GM12873 (cell line): ENCODE data around the gene AAK1.

Source experiments
- TF ChIP-seq, protein P1 (sequence below): IDR thresholded peaks from 2 replicates; pipeline ENCODE4 v1.5.1; 2012; ENCODE audit warnings: low read depth, mild to moderate bottlenecking, moderate library complexity, low read length, control low read depth; ENCODE audit not compliant: insufficient read depth; ENCODE audit errors: missing control alignments

AAK1 gene

DNA sequence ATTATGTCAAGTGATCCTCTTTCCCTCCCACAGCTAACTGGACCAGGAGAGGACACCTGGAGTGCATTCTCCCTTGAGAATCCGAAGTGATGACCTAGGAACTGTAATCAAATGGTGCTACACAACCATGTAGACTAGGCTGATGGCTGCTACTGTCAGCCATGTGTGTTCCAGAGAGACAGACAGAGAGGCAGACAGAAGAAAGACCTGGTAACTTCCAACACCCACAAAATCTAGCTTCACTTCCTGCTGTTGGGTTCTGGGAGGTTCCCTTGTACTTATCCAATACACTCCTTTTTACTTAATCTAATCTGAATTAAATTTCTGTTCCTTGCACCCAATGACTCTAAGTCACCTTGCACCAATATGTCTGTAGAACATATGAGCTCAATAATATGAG lies 72.3 kb downstream of the AAK1 start:
- TF ChIP-seq, protein P1, sequence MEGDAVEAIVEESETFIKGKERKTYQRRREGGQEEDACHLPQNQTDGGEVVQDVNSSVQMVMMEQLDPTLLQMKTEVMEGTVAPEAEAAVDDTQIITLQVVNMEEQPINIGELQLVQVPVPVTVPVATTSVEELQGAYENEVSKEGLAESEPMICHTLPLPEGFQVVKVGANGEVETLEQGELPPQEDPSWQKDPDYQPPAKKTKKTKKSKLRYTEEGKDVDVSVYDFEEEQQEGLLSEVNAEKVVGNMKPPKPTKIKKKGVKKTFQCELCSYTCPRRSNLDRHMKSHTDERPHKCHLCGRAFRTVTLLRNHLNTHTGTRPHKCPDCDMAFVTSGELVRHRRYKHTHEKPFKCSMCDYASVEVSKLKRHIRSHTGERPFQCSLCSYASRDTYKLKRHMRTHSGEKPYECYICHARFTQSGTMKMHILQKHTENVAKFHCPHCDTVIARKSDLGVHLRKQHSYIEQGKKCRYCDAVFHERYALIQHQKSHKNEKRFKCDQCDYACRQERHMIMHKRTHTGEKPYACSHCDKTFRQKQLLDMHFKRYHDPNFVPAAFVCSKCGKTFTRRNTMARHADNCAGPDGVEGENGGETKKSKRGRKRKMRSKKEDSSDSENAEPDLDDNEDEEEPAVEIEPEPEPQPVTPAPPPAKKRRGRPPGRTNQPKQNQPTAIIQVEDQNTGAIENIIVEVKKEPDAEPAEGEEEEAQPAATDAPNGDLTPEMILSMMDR, result no peak

DNA sequence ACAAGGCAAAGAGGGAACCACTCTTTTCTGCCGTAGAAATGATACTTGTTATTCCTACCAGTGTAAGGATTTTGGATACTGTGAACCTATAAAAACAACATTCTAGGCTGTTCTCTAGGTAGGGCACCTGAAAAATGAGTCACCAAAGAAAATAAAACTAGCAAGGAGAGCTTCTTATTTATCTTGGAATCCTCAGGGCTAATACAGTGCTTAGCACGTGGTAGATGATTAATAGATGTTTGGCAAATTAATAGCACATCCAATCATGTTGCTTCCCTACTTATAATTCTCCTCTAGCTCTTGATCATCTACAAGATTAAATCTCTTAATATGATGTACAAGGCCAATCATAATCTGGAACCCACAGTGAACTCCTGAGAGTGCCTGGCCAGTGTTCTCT lies 73.1 kb downstream of the AAK1 start:
- TF ChIP-seq, protein P1, result no peak

DNA sequence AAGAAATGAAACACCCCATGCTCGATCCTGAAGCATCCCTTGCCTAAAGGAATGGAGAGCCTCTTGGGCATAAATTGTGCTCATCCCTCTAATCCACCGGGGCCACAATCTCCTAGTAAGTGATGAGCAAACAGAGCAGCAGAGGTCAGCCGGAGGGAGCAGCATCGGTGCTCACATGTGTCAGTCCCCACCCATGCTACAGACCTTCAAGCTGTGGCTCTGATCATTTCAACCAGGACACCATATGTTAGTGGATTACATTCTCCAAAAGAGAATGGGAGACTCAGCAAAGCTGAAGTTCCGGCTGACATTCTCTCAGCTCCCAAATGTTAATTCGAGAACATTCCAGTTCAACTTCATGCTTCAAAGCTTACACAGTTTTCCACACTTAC lies 75.6 kb downstream of the AAK1 start:
- TF ChIP-seq, protein P1, result no peak

DNA sequence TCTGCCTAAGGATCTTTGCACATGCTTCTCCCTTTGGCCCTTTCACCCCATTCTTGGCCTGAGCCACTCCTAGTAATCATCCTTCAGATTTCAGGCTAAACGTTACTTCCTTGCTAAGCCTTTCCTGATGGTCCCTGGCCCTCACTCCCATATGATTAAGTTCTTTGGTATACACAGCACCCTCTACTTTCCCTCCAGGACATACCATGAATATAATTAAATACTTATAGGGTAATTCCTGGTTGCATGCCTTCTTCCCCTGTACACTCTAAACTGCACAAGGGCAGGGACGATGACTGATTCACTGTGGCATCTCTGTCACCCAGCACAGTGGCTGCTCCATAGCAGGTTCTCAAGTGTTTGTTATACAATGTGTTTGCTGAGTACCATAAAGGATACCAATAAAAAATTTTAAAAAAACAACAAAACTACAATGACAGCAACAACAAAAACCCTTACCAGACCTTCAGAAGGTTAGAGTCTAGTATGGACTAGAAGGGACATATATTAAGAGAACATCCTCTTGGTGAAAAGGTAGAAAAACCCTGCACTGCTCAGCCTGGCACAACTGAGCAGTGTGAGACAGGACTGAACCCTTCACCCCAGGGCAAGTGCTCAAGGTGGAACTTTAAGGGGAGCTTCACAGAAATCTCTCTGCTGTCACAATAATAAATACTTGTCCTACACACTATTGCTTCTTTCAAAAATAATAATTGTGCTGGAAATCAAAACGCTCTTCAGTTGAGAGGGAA lies 76.2 kb downstream of the AAK1 start:
- TF ChIP-seq, protein P1, result no peak

DNA sequence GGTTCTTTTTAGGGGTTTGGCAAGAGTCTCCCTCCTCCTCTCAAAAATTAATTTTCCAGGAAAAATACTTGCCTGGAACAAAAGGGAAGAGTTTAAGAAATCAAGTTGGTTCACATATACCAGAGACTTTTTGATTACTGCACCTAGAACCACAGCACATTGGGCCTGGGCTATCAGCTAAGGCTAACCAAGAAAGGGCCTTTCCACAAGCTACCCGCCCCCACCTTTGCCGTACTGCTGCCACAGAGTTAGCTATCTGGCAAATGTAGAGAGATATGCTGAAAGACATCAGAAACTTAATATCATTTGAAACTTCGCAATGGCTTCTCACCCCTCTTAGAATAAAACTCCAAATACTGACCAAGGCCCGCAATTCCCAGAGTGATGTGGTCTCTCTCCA lies 76.9 kb downstream of the AAK1 start:
- TF ChIP-seq, protein P1, result no peak

DNA sequence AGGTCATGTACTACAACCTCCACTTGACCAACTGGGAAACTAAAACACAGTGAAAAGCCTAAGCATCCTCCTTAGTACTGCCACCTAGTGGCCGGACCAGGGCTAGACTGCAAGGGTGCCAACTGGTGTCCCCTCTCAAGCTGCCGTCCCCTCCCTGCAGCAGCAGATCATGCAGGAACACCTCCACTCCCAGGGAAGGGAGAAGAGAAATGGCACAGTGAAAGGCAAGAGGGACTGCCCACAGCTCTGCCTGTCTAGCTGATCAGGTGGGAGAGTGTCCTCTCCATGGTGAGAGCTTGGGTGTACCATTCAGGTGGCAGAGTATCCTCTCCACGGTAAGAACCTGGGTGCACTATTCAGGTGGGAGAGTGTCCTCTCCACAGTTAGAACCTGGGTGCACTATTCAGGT lies 78.1 kb downstream of the AAK1 start:
- TF ChIP-seq, protein P1, result peak; percentile 96

DNA sequence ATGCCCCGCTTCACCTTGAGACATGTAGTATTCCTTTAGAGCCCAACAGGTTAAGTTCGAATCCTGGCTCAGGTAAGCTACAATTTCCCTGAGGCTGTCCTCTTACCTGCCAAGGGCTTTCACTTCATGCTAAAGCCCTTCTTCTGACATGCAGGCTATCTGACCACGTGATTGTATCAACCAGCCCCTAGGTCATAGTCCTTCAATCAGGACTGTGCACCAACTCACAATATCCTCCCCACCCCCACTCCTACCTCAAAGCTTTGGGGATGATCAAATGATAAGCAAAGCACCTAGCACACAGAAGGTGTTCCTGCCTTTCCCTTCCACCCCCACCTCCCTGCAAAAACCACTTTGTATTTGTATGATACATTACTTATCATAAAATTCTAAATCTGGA lies 78.9 kb downstream of the AAK1 start:
- TF ChIP-seq, protein P1, result no peak
